ENCODE results near the gene RIN3. TPM values are rescaled to one million over a fixed set of nuclear protein-coding genes. Genes with fewer than 3 reads are reported as not detected.

Gene RIN3
- total RNA-seq, 1 donor from 2014 or later = 28.0 TPM

DNA sequence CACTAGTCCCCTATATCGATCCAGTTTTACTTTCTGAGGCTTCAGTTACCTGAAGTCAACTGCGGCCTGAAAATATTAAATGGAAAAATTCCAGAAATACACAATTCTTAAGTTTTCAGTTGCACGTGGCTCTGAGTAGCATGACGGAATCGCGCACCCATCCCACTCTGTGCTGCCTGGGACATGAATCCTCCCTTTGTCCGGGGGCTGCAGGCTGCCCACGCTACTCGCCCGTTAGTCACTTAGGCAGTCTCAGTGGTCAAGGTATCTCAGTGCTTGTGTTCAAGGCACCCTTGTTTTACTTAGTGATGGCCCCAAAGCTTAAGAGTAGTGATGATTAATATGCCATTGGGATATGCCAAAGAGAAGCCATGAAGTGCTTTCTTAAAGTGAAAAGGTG is 188.2 kb downstream of the RIN3 start:
- FAIRE-seq = no peak

DNA sequence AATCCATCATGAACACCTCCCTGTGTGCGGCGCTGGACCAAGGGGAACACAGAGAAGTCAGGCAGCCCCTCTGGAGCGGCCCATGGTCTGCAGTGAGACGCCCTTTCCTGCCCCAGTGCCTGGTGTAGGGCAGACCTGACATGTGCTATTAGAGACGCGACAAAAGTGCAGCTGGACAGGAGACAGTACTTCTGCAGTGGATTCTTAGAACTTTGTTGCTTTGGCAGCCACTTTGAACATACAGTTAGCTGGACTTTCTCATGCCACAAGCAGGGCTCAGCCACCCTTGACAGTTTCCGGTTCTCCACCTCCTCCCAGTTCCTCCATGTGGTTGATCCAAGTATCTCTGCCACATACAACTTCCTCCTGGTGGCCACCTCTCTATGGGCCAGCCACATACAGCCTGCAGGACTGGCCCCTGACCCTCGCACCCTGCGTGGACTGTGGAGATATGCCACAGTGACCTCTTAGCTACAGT is 188.9 kb downstream of the RIN3 start:
- Mint-ChIP-seq H3K27ac (ENCODE audit: unreplicated experiment) (no peak overlapping the region), H3K4me1 (ENCODE audit: low read depth, unreplicated experiment) (no peaks in the 10 kb centered on the region), H3K36me3 (ENCODE audit: low read depth, unreplicated experiment) (peaks cover 36% of the 10 kb centered on the region), H3K27me3 (ENCODE audit: low read depth, unreplicated experiment) (peaks cover 8% of the 10 kb centered on the region), H3K4me3 (ENCODE audit: unreplicated experiment) (no peak overlapping the region), H3K9me3 (ENCODE audit: unreplicated experiment) (no peaks in the 10 kb centered on the region)
- peaks cover 11% of the 10 kb centered on the region for H3K27me3 ChIP-seq (ENCODE audit: insufficient read depth, low read length)
- H3K9me3 ChIP-seq (ENCODE audit: insufficient read depth, low read depth, low read length) = no peaks in the 10 kb centered on the region
- no peak overlapping the region for H3K9ac ChIP-seq (ENCODE audit: low read length)
- H3K4me3 ChIP-seq (ENCODE audit: insufficient read depth, low read depth, low read length) = no peak overlapping the region
- H3K36me3 ChIP-seq (ENCODE audit: insufficient read depth, low read length) = peaks cover 3% of the 10 kb centered on the region
- no peak for DNase-seq (ENCODE audit: low read depth)
- H2AFZ ChIP-seq (ENCODE audit: low read depth, low read length) = no peak overlapping the region
- no peaks in the 10 kb centered on the region for H4K20me1 ChIP-seq (ENCODE audit: insufficient read depth, low read length)
- H3K27ac ChIP-seq (ENCODE audit: low read depth, low read length) = no peak overlapping the region
- no peaks in the 10 kb centered on the region for H3K79me2 ChIP-seq (ENCODE audit: insufficient read depth, low read length)
- H3K4me2 ChIP-seq (ENCODE audit: low read length) = no peak overlapping the region
- no peaks in the 10 kb centered on the region for H3K4me1 ChIP-seq (ENCODE audit: insufficient read depth, low read length)
- TF ChIP-seq EZH2 (IDR thresholded peaks at IDR 0.05; ENCODE audit: insufficient read depth, low read length) = no peak
- TF ChIP-seq, protein P1, sequence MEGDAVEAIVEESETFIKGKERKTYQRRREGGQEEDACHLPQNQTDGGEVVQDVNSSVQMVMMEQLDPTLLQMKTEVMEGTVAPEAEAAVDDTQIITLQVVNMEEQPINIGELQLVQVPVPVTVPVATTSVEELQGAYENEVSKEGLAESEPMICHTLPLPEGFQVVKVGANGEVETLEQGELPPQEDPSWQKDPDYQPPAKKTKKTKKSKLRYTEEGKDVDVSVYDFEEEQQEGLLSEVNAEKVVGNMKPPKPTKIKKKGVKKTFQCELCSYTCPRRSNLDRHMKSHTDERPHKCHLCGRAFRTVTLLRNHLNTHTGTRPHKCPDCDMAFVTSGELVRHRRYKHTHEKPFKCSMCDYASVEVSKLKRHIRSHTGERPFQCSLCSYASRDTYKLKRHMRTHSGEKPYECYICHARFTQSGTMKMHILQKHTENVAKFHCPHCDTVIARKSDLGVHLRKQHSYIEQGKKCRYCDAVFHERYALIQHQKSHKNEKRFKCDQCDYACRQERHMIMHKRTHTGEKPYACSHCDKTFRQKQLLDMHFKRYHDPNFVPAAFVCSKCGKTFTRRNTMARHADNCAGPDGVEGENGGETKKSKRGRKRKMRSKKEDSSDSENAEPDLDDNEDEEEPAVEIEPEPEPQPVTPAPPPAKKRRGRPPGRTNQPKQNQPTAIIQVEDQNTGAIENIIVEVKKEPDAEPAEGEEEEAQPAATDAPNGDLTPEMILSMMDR (IDR thresholded peaks at IDR 0.05; ENCODE audit: insufficient read depth, low read depth, low read length) = no peak
- no peak for FAIRE-seq

More for the DNA sequence above, 188.2 kb downstream of the RIN3 start:
- Mint-ChIP-seq H3K36me3 (ENCODE audit: low read depth, unreplicated experiment) (peaks cover 30% of the 10 kb centered on the region), H3K27ac (ENCODE audit: unreplicated experiment) (no peak overlapping the region), H3K27me3 (ENCODE audit: low read depth, unreplicated experiment) (peaks cover 8% of the 10 kb centered on the region), H3K4me3 (ENCODE audit: unreplicated experiment) (no peak overlapping the region), H3K9me3 (ENCODE audit: unreplicated experiment) (no peaks in the 10 kb centered on the region), H3K4me1 (ENCODE audit: low read depth, unreplicated experiment) (no peaks in the 10 kb centered on the region)
- H3K4me1 ChIP-seq (ENCODE audit: insufficient read depth, low read length) = no peaks in the 10 kb centered on the region
- no peaks in the 10 kb centered on the region for H4K20me1 ChIP-seq (ENCODE audit: insufficient read depth, low read length)
- no peak for TF ChIP-seq EZH2 (IDR thresholded peaks at IDR 0.05; ENCODE audit: insufficient read depth, low read length)
- TF ChIP-seq, protein P1 (IDR thresholded peaks at IDR 0.05; ENCODE audit: insufficient read depth, low read depth, low read length) = no peak
- no peaks in the 10 kb centered on the region for H3K9me3 ChIP-seq (ENCODE audit: insufficient read depth, low read depth, low read length)
- no peak overlapping the region for H3K27ac ChIP-seq (ENCODE audit: low read depth, low read length)
- H3K27me3 ChIP-seq (ENCODE audit: insufficient read depth, low read length) = peaks cover 12% of the 10 kb centered on the region
- no peaks in the 10 kb centered on the region for H3K79me2 ChIP-seq (ENCODE audit: insufficient read depth, low read length)
- no peak overlapping the region for H3K4me2 ChIP-seq (ENCODE audit: low read length)
- peaks cover 3% of the 10 kb centered on the region for H3K36me3 ChIP-seq (ENCODE audit: insufficient read depth, low read length)
- H3K9ac ChIP-seq (ENCODE audit: low read length) = no peak overlapping the region
- no peak overlapping the region for H3K4me3 ChIP-seq (ENCODE audit: insufficient read depth, low read depth, low read length)
- DNase-seq (ENCODE audit: low read depth) = no peak
- H2AFZ ChIP-seq (ENCODE audit: low read depth, low read length) = no peak overlapping the region

DNA sequence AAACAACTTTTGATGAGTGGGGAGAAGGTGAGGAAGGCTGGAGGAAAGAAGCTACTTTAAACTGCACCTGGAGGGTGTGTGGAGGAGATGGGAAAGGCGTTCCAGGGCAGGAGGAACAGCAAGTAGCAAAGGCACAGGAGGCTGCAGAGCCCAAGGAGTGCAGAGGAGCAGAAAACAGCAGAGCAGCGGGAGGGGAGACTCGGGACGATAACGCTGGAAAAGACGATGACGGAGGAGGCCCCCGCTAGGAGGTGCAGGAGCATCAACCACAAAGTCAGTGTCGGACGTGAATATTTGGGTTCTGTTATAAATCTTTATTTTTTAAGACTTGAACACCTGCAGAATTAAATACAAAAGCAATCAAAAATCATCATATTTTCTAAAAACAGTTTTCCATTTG is 189.9 kb downstream of the RIN3 start:
- no peak overlapping the region for H3K4me3 Mint-ChIP-seq (ENCODE audit: unreplicated experiment)
- H3K36me3 ChIP-seq (ENCODE audit: insufficient read depth, low read length) = peaks cover 3% of the 10 kb centered on the region
- H3K36me3 Mint-ChIP-seq (ENCODE audit: low read depth, unreplicated experiment) = peaks cover 36% of the 10 kb centered on the region
- peaks cover 6% of the 10 kb centered on the region for H3K27me3 Mint-ChIP-seq (ENCODE audit: low read depth, unreplicated experiment)
- no peak overlapping the region for H3K27ac ChIP-seq (ENCODE audit: low read depth, low read length)
- no peak overlapping the region for H2AFZ ChIP-seq (ENCODE audit: low read depth, low read length)
- H3K27me3 ChIP-seq (ENCODE audit: insufficient read depth, low read length) = peaks cover under 1% of the 10 kb centered on the region
- no peaks in the 10 kb centered on the region for H3K79me2 ChIP-seq (ENCODE audit: insufficient read depth, low read length)
- H3K27ac Mint-ChIP-seq (ENCODE audit: unreplicated experiment) = no peak overlapping the region
- FAIRE-seq = no peak
- H3K9me3 Mint-ChIP-seq (ENCODE audit: unreplicated experiment) = no peaks in the 10 kb centered on the region
- no peaks in the 10 kb centered on the region for H3K4me1 ChIP-seq (ENCODE audit: insufficient read depth, low read length)
- TF ChIP-seq, protein P1 (IDR thresholded peaks at IDR 0.05; ENCODE audit: insufficient read depth, low read depth, low read length) = no peak
- TF ChIP-seq EZH2 (IDR thresholded peaks at IDR 0.05; ENCODE audit: insufficient read depth, low read length) = no peak
- no peak overlapping the region for H3K4me2 ChIP-seq (ENCODE audit: low read length)
- no peaks in the 10 kb centered on the region for H3K9me3 ChIP-seq (ENCODE audit: insufficient read depth, low read depth, low read length)
- no peaks in the 10 kb centered on the region for H4K20me1 ChIP-seq (ENCODE audit: insufficient read depth, low read length)
- H3K4me3 ChIP-seq (ENCODE audit: insufficient read depth, low read depth, low read length) = no peak overlapping the region
- H3K9ac ChIP-seq (ENCODE audit: low read length) = no peak overlapping the region
- no peak for DNase-seq (ENCODE audit: low read depth)
- H3K4me1 Mint-ChIP-seq (ENCODE audit: low read depth, unreplicated experiment) = no peaks in the 10 kb centered on the region

Measured in astrocyte (in vitro differentiated cells and primary cell).